ENCODE measurements around the gene CSRNP3.
"Not testable (repeated sequence)": the region's sequence is repeated elsewhere in the genome, so short reads cannot be mapped to it uniquely, and the experiment has no call there.

CSRNP3 gene

GRCh38 chr2:165637396-165637795 lies 167.9 kb downstream of the CSRNP3 start:
- H3K27me3 ChIP-seq (ENCODE audit: control insufficient read depth in 1 of 2, insufficient read depth in 2 of 2, low read length in 2 of 2): no peaks in the 10 kb centered on the region
- peaks cover 6% of the 10 kb centered on the region for H3K4me1 ChIP-seq (ENCODE audit: insufficient read depth, low read length)
- H3K9me3 ChIP-seq (ENCODE audit: low read length): no peaks in the 10 kb centered on the region
- H3K27ac ChIP-seq (ENCODE audit: low read depth, low read length): no peak overlapping the region
- H3K36me3 ChIP-seq (ENCODE audit: insufficient read depth, low read length): no peaks in the 10 kb centered on the region
- H3K9ac ChIP-seq (ENCODE audit: low read length): no peak overlapping the region
- no peak overlapping the region for H3K4me3 ChIP-seq (ENCODE audit: low read depth in 1 of 2, low read length in 2 of 2)

DNA sequence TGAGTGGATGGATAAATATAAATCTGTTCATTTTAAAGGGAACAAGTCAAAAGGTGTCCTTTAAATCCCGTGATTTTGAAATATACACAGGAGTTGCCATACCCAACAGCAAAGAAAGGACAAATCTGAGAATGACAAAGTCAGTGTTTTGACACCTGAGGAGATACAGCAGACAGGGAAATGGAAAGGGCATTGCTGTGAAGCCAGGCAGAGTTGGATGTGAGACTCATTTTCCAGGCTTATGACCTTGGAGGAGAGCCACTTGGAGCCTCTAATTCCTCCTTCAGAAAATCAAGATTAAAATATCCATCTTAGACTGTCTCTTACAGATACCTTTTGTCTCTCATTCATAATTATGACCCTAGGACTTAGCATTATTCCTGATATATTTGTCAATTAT lies 170.0 kb downstream of the CSRNP3 start:
- peaks cover 6% of the 10 kb centered on the region for H3K4me1 ChIP-seq (ENCODE audit: insufficient read depth, low read length)
- H3K36me3 ChIP-seq (ENCODE audit: insufficient read depth, low read length): no peaks in the 10 kb centered on the region
- no peak overlapping the region for H3K27ac ChIP-seq (ENCODE audit: low read depth, low read length)
- no peaks in the 10 kb centered on the region for H3K27me3 ChIP-seq (ENCODE audit: control insufficient read depth in 1 of 2, insufficient read depth in 2 of 2, low read length in 2 of 2)
- H3K9ac ChIP-seq (ENCODE audit: low read length): no peak overlapping the region
- no peaks in the 10 kb centered on the region for H3K9me3 ChIP-seq (ENCODE audit: low read length)
- no peak overlapping the region for H3K4me3 ChIP-seq (ENCODE audit: low read depth in 1 of 2, low read length in 2 of 2)

DNA sequence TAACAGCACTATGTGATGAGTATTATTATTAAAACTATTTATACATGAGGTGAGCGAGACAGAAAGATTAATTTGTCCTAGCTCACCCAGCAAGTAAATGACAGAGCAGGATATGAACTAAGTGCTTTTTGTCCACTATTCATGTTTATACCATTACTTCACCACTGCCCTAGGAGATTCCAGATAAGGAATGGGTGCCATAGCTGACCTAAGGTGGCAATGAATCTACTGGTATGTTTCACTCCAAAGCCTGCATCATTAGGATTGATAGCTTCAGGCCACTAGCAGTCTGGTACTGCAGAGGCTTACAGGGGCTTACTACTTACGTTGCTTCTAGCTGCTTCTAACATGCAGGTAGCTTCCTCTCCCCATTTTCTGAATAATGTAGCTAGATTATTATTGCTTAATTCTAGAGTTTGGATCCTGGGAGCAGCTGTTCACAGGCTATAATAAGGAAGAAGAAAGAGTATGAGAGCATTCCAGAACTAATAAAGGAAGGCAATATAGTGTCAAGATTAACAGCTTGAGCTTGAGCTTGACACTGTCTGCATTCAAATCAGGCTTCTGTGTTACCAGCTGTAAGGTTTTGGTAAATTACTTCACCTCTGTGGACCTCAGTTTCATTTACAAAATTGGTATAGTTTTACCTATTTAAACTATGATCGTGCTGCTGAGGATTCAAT lies 170.9 kb downstream of the CSRNP3 start:
- Histone ChIP-seq H3K4me1 (ENCODE audit: insufficient read depth, low read length) (no peaks in the 10 kb centered on the region), H3K9me3 (ENCODE audit: low read length) (no peaks in the 10 kb centered on the region), H3K9ac (ENCODE audit: low read length) (no peak overlapping the region), H3K36me3 (ENCODE audit: insufficient read depth, low read length) (no peaks in the 10 kb centered on the region), H3K27me3 (ENCODE audit: control insufficient read depth in 1 of 2, insufficient read depth in 2 of 2, low read length in 2 of 2) (no peaks in the 10 kb centered on the region), H3K4me3 (ENCODE audit: low read depth in 1 of 2, low read length in 2 of 2) (no peak overlapping the region), H3K27ac (ENCODE audit: low read depth, low read length) (no peak overlapping the region)

GRCh38 chr2:165645930-165646831 lies 176.7 kb downstream of the CSRNP3 start:
- Histone ChIP-seq H3K9me3 (ENCODE audit: low read length) (no peaks in the 10 kb centered on the region), H3K4me1 (ENCODE audit: insufficient read depth, low read length) (no peaks in the 10 kb centered on the region), H3K9ac (ENCODE audit: low read length) (no peak overlapping the region), H3K27ac (ENCODE audit: low read depth, low read length) (no peak overlapping the region), H3K27me3 (ENCODE audit: control insufficient read depth in 1 of 2, insufficient read depth in 2 of 2, low read length in 2 of 2) (no peaks in the 10 kb centered on the region), H3K36me3 (ENCODE audit: insufficient read depth, low read length) (no peaks in the 10 kb centered on the region), H3K4me3 (ENCODE audit: low read depth in 1 of 2, low read length in 2 of 2) (no peak overlapping the region)

DNA sequence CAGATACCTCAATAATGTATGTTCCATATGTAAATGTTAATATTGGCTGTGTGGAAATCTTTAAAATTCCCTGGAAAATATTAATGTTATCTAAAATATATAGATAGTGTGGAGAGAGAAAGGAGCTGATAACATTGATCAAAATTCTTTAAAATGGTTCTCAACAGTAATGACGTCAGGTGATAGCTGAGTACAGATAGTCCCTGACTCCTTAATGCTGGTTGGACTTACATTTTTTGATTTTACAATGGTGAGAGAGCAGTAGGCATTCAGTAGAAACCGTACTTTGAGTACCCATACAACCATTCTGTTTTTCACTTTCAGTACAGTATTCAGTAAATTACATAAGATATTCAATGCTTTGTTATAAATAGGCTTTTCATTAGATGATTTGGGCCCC lies 177.9 kb downstream of the CSRNP3 start:
- Histone ChIP-seq H3K27me3 (ENCODE audit: control insufficient read depth in 1 of 2, insufficient read depth in 2 of 2, low read length in 2 of 2) (no peaks in the 10 kb centered on the region), H3K4me1 (ENCODE audit: insufficient read depth, low read length) (no peaks in the 10 kb centered on the region), H3K27ac (ENCODE audit: low read depth, low read length) (no peak overlapping the region), H3K9ac (ENCODE audit: low read length) (no peak overlapping the region), H3K9me3 (ENCODE audit: low read length) (no peaks in the 10 kb centered on the region), H3K36me3 (ENCODE audit: insufficient read depth, low read length) (no peaks in the 10 kb centered on the region), H3K4me3 (ENCODE audit: low read depth in 1 of 2, low read length in 2 of 2) (no peak overlapping the region)

DNA sequence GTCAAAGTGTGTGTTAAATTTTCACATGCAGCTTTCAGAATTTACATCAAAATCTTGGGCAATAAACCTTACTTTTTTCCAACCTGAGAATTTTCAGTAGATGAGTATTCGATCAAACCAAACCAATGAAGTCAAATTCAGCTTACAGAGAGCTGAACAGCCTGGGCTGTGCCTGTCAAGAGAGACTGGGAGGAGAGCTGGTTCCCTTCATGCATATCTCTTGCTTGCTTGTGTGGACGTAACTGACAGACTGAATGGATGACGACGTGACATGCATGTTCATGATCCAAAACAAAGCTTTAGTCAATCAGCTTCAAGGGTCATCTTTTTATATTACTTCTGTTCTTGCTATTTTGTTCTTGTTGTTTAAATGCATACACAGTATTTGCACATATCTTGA lies 179.3 kb downstream of the CSRNP3 start:
- no peaks in the 10 kb centered on the region for H3K4me1 ChIP-seq (ENCODE audit: insufficient read depth, low read length)
- no peaks in the 10 kb centered on the region for H3K27me3 ChIP-seq (ENCODE audit: control insufficient read depth in 1 of 2, insufficient read depth in 2 of 2, low read length in 2 of 2)
- no peaks in the 10 kb centered on the region for H3K36me3 ChIP-seq (ENCODE audit: insufficient read depth, low read length)
- no peaks in the 10 kb centered on the region for H3K9me3 ChIP-seq (ENCODE audit: low read length)
- H3K4me3 ChIP-seq (ENCODE audit: low read depth in 1 of 2, low read length in 2 of 2): no peak overlapping the region
- no peak overlapping the region for H3K27ac ChIP-seq (ENCODE audit: low read depth, low read length)
- H3K9ac ChIP-seq (ENCODE audit: low read length): no peak overlapping the region

DNA sequence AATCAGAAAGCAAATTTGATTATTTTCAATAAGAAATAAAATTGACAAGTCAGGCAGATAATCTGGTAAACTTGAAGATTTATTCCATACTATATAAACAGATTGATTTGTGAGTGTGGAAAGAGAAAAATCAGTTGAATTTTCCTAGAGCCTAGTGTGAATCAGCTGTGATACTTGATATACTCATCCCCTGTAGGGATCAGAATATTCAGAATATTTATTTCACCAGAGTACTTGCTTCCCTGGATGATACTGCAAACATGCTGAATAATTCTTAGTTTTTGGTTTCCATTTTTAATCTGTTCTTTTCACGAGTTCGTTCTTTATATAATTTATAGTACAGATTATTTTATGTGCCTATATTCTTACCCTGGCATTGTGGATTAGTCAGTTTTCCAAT lies 181.7 kb downstream of the CSRNP3 start:
- Histone ChIP-seq H3K27me3 (ENCODE audit: control insufficient read depth in 1 of 2, insufficient read depth in 2 of 2, low read length in 2 of 2) (no peaks in the 10 kb centered on the region), H3K9me3 (ENCODE audit: low read length) (no peaks in the 10 kb centered on the region), H3K4me3 (ENCODE audit: low read depth in 1 of 2, low read length in 2 of 2) (no peak overlapping the region), H3K4me1 (ENCODE audit: insufficient read depth, low read length) (no peaks in the 10 kb centered on the region), H3K9ac (ENCODE audit: low read length) (no peak overlapping the region), H3K36me3 (ENCODE audit: insufficient read depth, low read length) (no peaks in the 10 kb centered on the region), H3K27ac (ENCODE audit: low read depth, low read length) (no peak overlapping the region)

- Histone ChIP-seq H3K4me1 (ENCODE audit: insufficient read depth, low read length) (no peaks in the 10 kb centered on the region), H3K9me3 (ENCODE audit: low read length) (no peaks in the 10 kb centered on the region), H3K36me3 (ENCODE audit: insufficient read depth, low read length) (no peaks in the 10 kb centered on the region), H3K4me3 (ENCODE audit: low read depth in 1 of 2, low read length in 2 of 2) (no peak overlapping the region), H3K27ac (ENCODE audit: low read depth, low read length) (no peak overlapping the region), H3K9ac (ENCODE audit: low read length) (no peak overlapping the region), H3K27me3 (ENCODE audit: control insufficient read depth in 1 of 2, insufficient read depth in 2 of 2, low read length in 2 of 2) (no peaks in the 10 kb centered on the region)
Measured at GRCh38 chr2:165655661-165656060, 186.2 kb downstream of the CSRNP3 start.

DNA sequence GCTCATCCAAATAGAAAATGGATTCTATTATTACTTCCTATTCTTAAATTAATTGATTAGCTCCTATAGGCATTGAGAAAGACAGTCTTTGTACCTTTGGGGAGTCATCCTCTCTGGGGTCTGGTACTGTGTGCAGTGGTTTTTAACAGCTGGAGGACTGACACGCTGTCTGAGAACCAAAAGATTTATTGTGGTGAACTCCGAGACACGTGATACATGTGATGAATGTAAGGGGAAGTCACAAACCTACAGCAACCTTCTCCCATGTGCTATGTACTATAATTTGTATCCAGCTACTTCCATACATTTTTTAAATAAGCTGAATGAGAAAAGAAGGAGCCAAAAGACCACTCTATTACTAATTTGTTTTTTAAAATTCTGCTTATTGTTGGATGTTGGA lies 190.9 kb downstream of the CSRNP3 start:
- no peaks in the 10 kb centered on the region for H3K4me1 ChIP-seq (ENCODE audit: insufficient read depth, low read length)
- no peaks in the 10 kb centered on the region for H3K27me3 ChIP-seq (ENCODE audit: control insufficient read depth in 1 of 2, insufficient read depth in 2 of 2, low read length in 2 of 2)
- H3K36me3 ChIP-seq (ENCODE audit: insufficient read depth, low read length): no peaks in the 10 kb centered on the region
- H3K27ac ChIP-seq (ENCODE audit: low read depth, low read length): no peak overlapping the region
- H3K9me3 ChIP-seq (ENCODE audit: low read length): no peaks in the 10 kb centered on the region
- no peak overlapping the region for H3K4me3 ChIP-seq (ENCODE audit: low read depth in 1 of 2, low read length in 2 of 2)
- H3K9ac ChIP-seq (ENCODE audit: low read length): no peak overlapping the region

DNA sequence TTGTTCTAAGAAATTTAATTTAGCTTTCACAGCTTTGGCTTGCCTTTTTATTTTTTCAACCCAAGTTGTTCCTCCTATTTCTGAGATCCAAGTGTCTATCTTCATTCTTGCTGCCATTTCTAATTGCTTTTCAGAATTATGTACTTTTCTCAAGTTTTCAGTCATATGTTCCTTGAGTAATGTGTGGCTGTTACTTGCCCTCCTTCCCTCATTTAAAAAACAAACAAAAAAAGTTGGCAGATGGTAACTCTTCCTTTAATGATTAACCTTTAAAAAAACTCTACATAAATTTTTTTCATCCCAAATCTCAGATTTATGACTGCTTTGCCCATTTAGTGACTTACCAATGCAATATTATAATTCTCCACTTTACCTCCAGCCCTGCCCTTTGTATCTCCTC lies 193.2 kb downstream of the CSRNP3 start:
- H3K27me3 ChIP-seq (ENCODE audit: control insufficient read depth in 1 of 2, insufficient read depth in 2 of 2, low read length in 2 of 2): no peaks in the 10 kb centered on the region
- no peak overlapping the region for H3K4me3 ChIP-seq (ENCODE audit: low read depth in 1 of 2, low read length in 2 of 2)
- H3K9me3 ChIP-seq (ENCODE audit: low read length): no peaks in the 10 kb centered on the region
- no peak overlapping the region for H3K27ac ChIP-seq (ENCODE audit: low read depth, low read length)
- no peaks in the 10 kb centered on the region for H3K36me3 ChIP-seq (ENCODE audit: insufficient read depth, low read length)
- H3K4me1 ChIP-seq (ENCODE audit: insufficient read depth, low read length): no peaks in the 10 kb centered on the region
- no peak overlapping the region for H3K9ac ChIP-seq (ENCODE audit: low read length)

- no peaks in the 10 kb centered on the region for H3K36me3 ChIP-seq (ENCODE audit: insufficient read depth, low read length)
- no peaks in the 10 kb centered on the region for H3K27me3 ChIP-seq (ENCODE audit: control insufficient read depth in 1 of 2, insufficient read depth in 2 of 2, low read length in 2 of 2)
- H3K27ac ChIP-seq (ENCODE audit: low read depth, low read length): no peak overlapping the region
- no peak overlapping the region for H3K4me3 ChIP-seq (ENCODE audit: low read depth in 1 of 2, low read length in 2 of 2)
- no peaks in the 10 kb centered on the region for H3K4me1 ChIP-seq (ENCODE audit: insufficient read depth, low read length)
- H3K9ac ChIP-seq (ENCODE audit: low read length): no peak overlapping the region
- no peaks in the 10 kb centered on the region for H3K9me3 ChIP-seq (ENCODE audit: low read length)
Measured at GRCh38 chr2:165665614-165666013, 196.1 kb downstream of the CSRNP3 start.

DNA sequence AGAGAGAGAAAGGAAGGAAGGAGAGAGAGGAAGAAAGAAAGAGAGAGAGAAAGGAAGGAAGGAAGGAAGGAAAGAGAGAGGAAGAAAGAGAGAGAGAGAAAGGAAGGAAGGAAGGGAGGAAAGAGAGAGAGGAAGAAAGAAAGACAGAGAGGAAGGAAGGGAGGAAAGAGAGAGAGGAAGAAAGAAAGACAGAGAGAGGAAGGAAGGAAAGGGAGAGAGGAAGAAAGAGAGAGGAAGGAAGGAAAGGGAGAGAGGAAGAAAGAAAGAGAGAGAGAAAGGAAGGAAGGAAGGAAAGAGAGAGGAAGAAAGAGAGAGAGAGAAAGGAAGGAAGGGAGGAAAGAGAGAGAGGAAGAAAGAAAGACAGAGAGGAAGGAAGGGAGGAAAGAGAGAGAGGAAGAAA lies 196.6 kb downstream of the CSRNP3 start:
- H3K4me3 ChIP-seq (ENCODE audit: low read depth in 1 of 2, low read length in 2 of 2); H3K27me3 ChIP-seq (ENCODE audit: control insufficient read depth in 1 of 2, insufficient read depth in 2 of 2, low read length in 2 of 2); H3K9ac ChIP-seq (ENCODE audit: low read length); H3K9me3 ChIP-seq (ENCODE audit: low read length); H3K36me3 ChIP-seq (ENCODE audit: insufficient read depth, low read length); H3K4me1 ChIP-seq (ENCODE audit: insufficient read depth, low read length); H3K27ac ChIP-seq (ENCODE audit: low read depth, low read length): not testable (repeated sequence)
